ENCODE results near the gene SCYGR5.

The SCYGR5 gene

GRCh38 chr2:227687189-227687588 lies 20.6 kb downstream of the SCYGR5 start:
- no peak overlapping the region for H2AK5ac ChIP-seq (ENCODE audit: low read depth, low read length)
- no peak overlapping the region for H3K23ac ChIP-seq (ENCODE audit: low read depth, low read length, poor library complexity)
- no peak overlapping the region for H3K9ac ChIP-seq (ENCODE audit: low read depth, low read length, poor library complexity)
- H3K4me2 ChIP-seq (ENCODE audit: insufficient read depth, low read length, poor library complexity, severe bottlenecking): no peak overlapping the region
- no peak overlapping the region for H2BK5ac ChIP-seq (ENCODE audit: low read length)
- H3K18ac ChIP-seq (ENCODE audit: low read length): no peak overlapping the region
- no peak overlapping the region for H2BK12ac ChIP-seq (ENCODE audit: low read length)
- no peak overlapping the region for H2BK15ac ChIP-seq (ENCODE audit: low read length)
- no peaks in the 10 kb centered on the region for H3K9me3 ChIP-seq (replicated peaks in 1 of 2; ENCODE audit: control insufficient read depth in 2 of 2, insufficient read depth in 1 of 2, low read depth in 1 of 2, low read length in 2 of 2)
- H3K4ac ChIP-seq (ENCODE audit: low read length): no peak overlapping the region
- H3K4me3 ChIP-seq (ENCODE audit: low read length in 2 of 2): no peak overlapping the region
- no peak overlapping the region for H3K27ac ChIP-seq (replicated peaks; ENCODE audit: low read length)
- H3K27me3 ChIP-seq (ENCODE audit: control insufficient read depth in 3 of 3, insufficient read depth in 3 of 3, low read depth in 1 of 3, low read length in 3 of 3): no peaks in the 10 kb centered on the region
- no peak overlapping the region for H3K14ac ChIP-seq (ENCODE audit: low read length)
- no peak overlapping the region for H2BK120ac ChIP-seq (ENCODE audit: low read depth, low read length)
- WGBS, 2 donors (ENCODE audit: extremely low coverage in 2 of 2, insufficient read length in 2 of 2, insufficient replicate concordance in 1 of 2): no CpG with 5 or more reads among the region's 3 CpGs
- no peaks in the 10 kb centered on the region for H3K36me3 ChIP-seq (replicated peaks in 1 of 2; ENCODE audit: control insufficient read depth in 2 of 2, insufficient read depth in 2 of 2, low read length in 2 of 2)
- no peak overlapping the region for H2AFZ ChIP-seq (ENCODE audit: low read length)
- H4K8ac ChIP-seq (ENCODE audit: low read depth, low read length): no peak overlapping the region
- no peaks in the 10 kb centered on the region for H3K4me1 ChIP-seq (ENCODE audit: control insufficient read depth in 2 of 2, insufficient read depth in 1 of 2, low read depth in 1 of 2, low read length in 2 of 2)
- H3K79me1 ChIP-seq (ENCODE audit: low read depth, low read length): no peaks in the 10 kb centered on the region
- no peak for DNase-seq (ENCODE audit: low spot score)
- no peak overlapping the region for H4K91ac ChIP-seq (ENCODE audit: low read depth, low read length, poor library complexity)

- H3K4ac ChIP-seq (ENCODE audit: low read length): no peak overlapping the region
- no peak overlapping the region for H3K14ac ChIP-seq (ENCODE audit: low read length)
- no peaks in the 10 kb centered on the region for H3K4me1 ChIP-seq (ENCODE audit: control insufficient read depth in 2 of 2, insufficient read depth in 1 of 2, low read depth in 1 of 2, low read length in 2 of 2)
- H2BK15ac ChIP-seq (ENCODE audit: low read length): no peak overlapping the region
- no peak overlapping the region for H2BK12ac ChIP-seq (ENCODE audit: low read length)
- H3K23ac ChIP-seq (ENCODE audit: low read depth, low read length, poor library complexity): no peak overlapping the region
- no peak overlapping the region for H2AK5ac ChIP-seq (ENCODE audit: low read depth, low read length)
- H2BK120ac ChIP-seq (ENCODE audit: low read depth, low read length): no peak overlapping the region
- no CpG with 5 or more reads among the region's 2 CpGs for WGBS, 2 donors (ENCODE audit: extremely low coverage in 2 of 2, insufficient read length in 2 of 2, insufficient replicate concordance in 1 of 2)
- no peak overlapping the region for H3K4me3 ChIP-seq (ENCODE audit: low read length in 2 of 2)
- no peak overlapping the region for H3K9ac ChIP-seq (ENCODE audit: low read depth, low read length, poor library complexity)
- H2BK5ac ChIP-seq (ENCODE audit: low read length): no peak overlapping the region
- no peak overlapping the region for H3K4me2 ChIP-seq (ENCODE audit: insufficient read depth, low read length, poor library complexity, severe bottlenecking)
- DNase-seq (ENCODE audit: low spot score): no peak
- no peak overlapping the region for H4K8ac ChIP-seq (ENCODE audit: low read depth, low read length)
- no peak overlapping the region for H2AFZ ChIP-seq (ENCODE audit: low read length)
- H4K91ac ChIP-seq (ENCODE audit: low read depth, low read length, poor library complexity): no peak overlapping the region
- no peak overlapping the region for H3K18ac ChIP-seq (ENCODE audit: low read length)
- H3K79me1 ChIP-seq (ENCODE audit: low read depth, low read length): no peaks in the 10 kb centered on the region
- no peaks in the 10 kb centered on the region for H3K27me3 ChIP-seq (ENCODE audit: control insufficient read depth in 3 of 3, insufficient read depth in 3 of 3, low read depth in 1 of 3, low read length in 3 of 3)
- no peak overlapping the region for H3K27ac ChIP-seq (replicated peaks; ENCODE audit: low read length)
- H3K36me3 ChIP-seq (replicated peaks in 1 of 2; ENCODE audit: control insufficient read depth in 2 of 2, insufficient read depth in 2 of 2, low read length in 2 of 2): no peaks in the 10 kb centered on the region
- no peaks in the 10 kb centered on the region for H3K9me3 ChIP-seq (replicated peaks in 1 of 2; ENCODE audit: control insufficient read depth in 2 of 2, insufficient read depth in 1 of 2, low read depth in 1 of 2, low read length in 2 of 2)
These were observed 30.5 kb downstream of the SCYGR5 start for GRCh38 chr2:227696990-227697679.

GRCh38 chr2:227701556-227701955 lies 35.0 kb downstream of the SCYGR5 start:
- H3K23ac ChIP-seq (ENCODE audit: low read depth, low read length, poor library complexity): no peak overlapping the region
- H4K91ac ChIP-seq (ENCODE audit: low read depth, low read length, poor library complexity): no peak overlapping the region
- H3K36me3 ChIP-seq (replicated peaks in 1 of 2; ENCODE audit: control insufficient read depth in 2 of 2, insufficient read depth in 2 of 2, low read length in 2 of 2): no peaks in the 10 kb centered on the region
- no peak overlapping the region for H3K14ac ChIP-seq (ENCODE audit: low read length)
- WGBS, 2 donors (ENCODE audit: extremely low coverage in 2 of 2, insufficient read length in 2 of 2, insufficient replicate concordance in 1 of 2): no CpG with 5 or more reads among the region's 3 CpGs
- H2BK5ac ChIP-seq (ENCODE audit: low read length): no peak overlapping the region
- DNase-seq (ENCODE audit: low spot score): no peak
- no peak overlapping the region for H3K9ac ChIP-seq (ENCODE audit: low read depth, low read length, poor library complexity)
- H3K4ac ChIP-seq (ENCODE audit: low read length): no peak overlapping the region
- no peaks in the 10 kb centered on the region for H3K9me3 ChIP-seq (replicated peaks in 1 of 2; ENCODE audit: control insufficient read depth in 2 of 2, insufficient read depth in 1 of 2, low read depth in 1 of 2, low read length in 2 of 2)
- no peak overlapping the region for H3K4me3 ChIP-seq (ENCODE audit: low read length in 2 of 2)
- H2BK120ac ChIP-seq (ENCODE audit: low read depth, low read length): no peak overlapping the region
- H2BK15ac ChIP-seq (ENCODE audit: low read length): no peak overlapping the region
- H4K8ac ChIP-seq (ENCODE audit: low read depth, low read length): no peak overlapping the region
- no peaks in the 10 kb centered on the region for H3K4me1 ChIP-seq (ENCODE audit: control insufficient read depth in 2 of 2, insufficient read depth in 1 of 2, low read depth in 1 of 2, low read length in 2 of 2)
- H2AFZ ChIP-seq (ENCODE audit: low read length): no peak overlapping the region
- no peaks in the 10 kb centered on the region for H3K79me1 ChIP-seq (ENCODE audit: low read depth, low read length)
- no peak overlapping the region for H3K27ac ChIP-seq (replicated peaks; ENCODE audit: low read length)
- no peak overlapping the region for H3K18ac ChIP-seq (ENCODE audit: low read length)
- H2AK5ac ChIP-seq (ENCODE audit: low read depth, low read length): no peak overlapping the region
- no peaks in the 10 kb centered on the region for H3K27me3 ChIP-seq (ENCODE audit: control insufficient read depth in 3 of 3, insufficient read depth in 3 of 3, low read depth in 1 of 3, low read length in 3 of 3)
- no peak overlapping the region for H3K4me2 ChIP-seq (ENCODE audit: insufficient read depth, low read length, poor library complexity, severe bottlenecking)
- no peak overlapping the region for H2BK12ac ChIP-seq (ENCODE audit: low read length)

GRCh38 chr2:227703280-227703732 lies 36.7 kb downstream of the SCYGR5 start:
- H3K79me1 ChIP-seq (ENCODE audit: low read depth, low read length): no peaks in the 10 kb centered on the region
- H2BK12ac ChIP-seq (ENCODE audit: low read length): no peak overlapping the region
- no peak overlapping the region for H4K91ac ChIP-seq (ENCODE audit: low read depth, low read length, poor library complexity)
- DNase-seq (ENCODE audit: low spot score): no peak
- no peak overlapping the region for H3K14ac ChIP-seq (ENCODE audit: low read length)
- H3K27ac ChIP-seq (replicated peaks; ENCODE audit: low read length): no peak overlapping the region
- H3K27me3 ChIP-seq (ENCODE audit: control insufficient read depth in 3 of 3, insufficient read depth in 3 of 3, low read depth in 1 of 3, low read length in 3 of 3): no peaks in the 10 kb centered on the region
- H3K4me1 ChIP-seq (ENCODE audit: control insufficient read depth in 2 of 2, insufficient read depth in 1 of 2, low read depth in 1 of 2, low read length in 2 of 2): peaks cover 0 to 2% of the 10 kb centered on the region in 2 donors
- H2AFZ ChIP-seq (ENCODE audit: low read length): no peak overlapping the region
- WGBS, 2 donors (ENCODE audit: extremely low coverage in 2 of 2, insufficient read length in 2 of 2, insufficient replicate concordance in 1 of 2): no CpG with 5 or more reads among the region's 4 CpGs
- H2AK5ac ChIP-seq (ENCODE audit: low read depth, low read length): no peak overlapping the region
- no peaks in the 10 kb centered on the region for H3K9me3 ChIP-seq (replicated peaks in 1 of 2; ENCODE audit: control insufficient read depth in 2 of 2, insufficient read depth in 1 of 2, low read depth in 1 of 2, low read length in 2 of 2)
- no peak overlapping the region for H2BK120ac ChIP-seq (ENCODE audit: low read depth, low read length)
- no peak overlapping the region for H2BK5ac ChIP-seq (ENCODE audit: low read length)
- H3K4me3 ChIP-seq (ENCODE audit: low read length in 2 of 2): no peak overlapping the region
- no peaks in the 10 kb centered on the region for H3K36me3 ChIP-seq (replicated peaks in 1 of 2; ENCODE audit: control insufficient read depth in 2 of 2, insufficient read depth in 2 of 2, low read length in 2 of 2)
- H3K4me2 ChIP-seq (ENCODE audit: insufficient read depth, low read length, poor library complexity, severe bottlenecking): no peak overlapping the region
- H3K23ac ChIP-seq (ENCODE audit: low read depth, low read length, poor library complexity): no peak overlapping the region
- H4K8ac ChIP-seq (ENCODE audit: low read depth, low read length): no peak overlapping the region
- no peak overlapping the region for H2BK15ac ChIP-seq (ENCODE audit: low read length)
- H3K9ac ChIP-seq (ENCODE audit: low read depth, low read length, poor library complexity): no peak overlapping the region
- no peak overlapping the region for H3K18ac ChIP-seq (ENCODE audit: low read length)
- no peak overlapping the region for H3K4ac ChIP-seq (ENCODE audit: low read length)
